AG20443 (cell line): Measurements from ENCODE around the gene METRN.
A peak's percentile ranks its signal among the peaks of the same experiment; 100 is the strongest.

Experiments
- DNase-seq: peaks from one replicate; pipeline ENCODE4 v3.0.0; 2012; ENCODE audit warnings: low spot score, mixed read lengths

METRN gene

GRCh38 chr16:759110-759910 is 44.4 kb downstream of the METRN start:
- no peak for DNase-seq

GRCh38 chr16:760065-760464 is 45.1 kb downstream of the METRN start:
- DNase-seq: no peak

GRCh38 chr16:760545-761343 is 45.8 kb downstream of the METRN start, which contains the start of gene MSLN:
Gene MSLN (plus strand): TSS chr16:760734. CDS start chr16:762681, 1,947 bp downstream.
- peak; percentile 59 for DNase-seq

GRCh38 chr16:761625-762513 is 47.0 kb downstream of the METRN start:
- DNase-seq: no peak

- no peak for DNase-seq
Observed at GRCh38 chr16:762595-763268, 47.8 kb downstream of the METRN start.

- no peak for DNase-seq
Observed at GRCh38 chr16:763369-764183, 48.7 kb downstream of the METRN start.

GRCh38 chr16:764184-764750 is 49.3 kb downstream of the METRN start:
- DNase-seq: no peak

GRCh38 chr16:764848-765487 is 50.0 kb downstream of the METRN start:
- DNase-seq: no peak

GRCh38 chr16:765488-765865 is 50.6 kb downstream of the METRN start:
- no peak for DNase-seq

- no peak for DNase-seq
Observed at GRCh38 chr16:766008-766819, 51.3 kb downstream of the METRN start.

- DNase-seq: no peak
Observed at GRCh38 chr16:766820-767640, 52.1 kb downstream of the METRN start.

- no peak for DNase-seq
Observed at GRCh38 chr16:767743-768235, 52.9 kb downstream of the METRN start.

- no peak for DNase-seq
Observed at GRCh38 chr16:768428-768827, 53.5 kb downstream of the METRN start.
